BJ (cell line): ENCODE measurements around the gene XKR3. TPM values are rescaled to one million over a fixed set of nuclear protein-coding genes. Genes with fewer than 3 reads are reported as not detected.
"Not testable (repeated sequence)": the region's sequence is repeated elsewhere in the genome, so short reads cannot be mapped to it uniquely, and the experiment has no call there.

Experiments used
- CTCF ChIA-PET: fragments of 350-600 bp; formaldehyde crosslinking; extraction: SDS; loops from one replicate; lab custom pipeline; 2021; ENCODE audit warnings: antibody characterized with exemption, inconsistent platforms; lab: Yijun Ruan, JAX
- POLR2A ChIA-PET: fragments of 300-600 bp; sonication (Branson Sonifier 250); formaldehyde crosslinking; extraction: SDS; loops from one replicate; lab custom pipeline; 2021; ENCODE audit warnings: antibody characterized with exemption; lab: Charles Lee
- DNase-seq: peaks from one replicate; pipeline ENCODE4 v3.0.0-alpha.2; 2011; ENCODE audit warnings: low read depth
- H3K27me3 ChIP-seq: 2 replicates; pipeline ENCODE4 v1.6.0; 2011; ENCODE audit warnings: low read length; ENCODE audit not compliant: control insufficient read depth, insufficient read depth
- H3K36me3 ChIP-seq: 2 replicates; pipeline ENCODE4 v1.5.1; 2011; ENCODE audit warnings: low read length; ENCODE audit not compliant: control insufficient read depth, insufficient read depth
- H3K4me3 ChIP-seq: 2 replicates; pipeline ENCODE4 v1.5.1; 2011; ENCODE audit warnings: low read depth, mild to moderate bottlenecking, control low read depth, low read length
- CTCF ChIP-seq: IDR thresholded peaks from 2 replicates; pipeline ENCODE4 v1.5.1; 2011; ENCODE audit warnings: low read depth, mild to moderate bottlenecking, control low read depth, inconsistent platforms, low read length, moderate library complexity; ENCODE audit not compliant: insufficient read depth
- polyA plus RNA-seq: library from polyadenylated mRNA; depleted of rRNA; stranded (reverse); fragments of >200 nt; gene quantifications from 2 replicates; pipeline ENCODE4 v1.2.3, GENCODE V29; 2011

The XKR3 gene
- polyA plus RNA-seq, 1 experiment: not detected

- Histone ChIP-seq H3K4me3 (no peak overlapping the region), H3K27me3 (no peaks in the 10 kb centered on the region), H3K36me3 (no peaks in the 10 kb centered on the region)
- ChIA-PET CTCF (no interaction called here), POLR2A (no interaction called here)
- no peak for DNase-seq
- TF ChIP-seq CTCF: no peak
These were observed 49.1 kb downstream of the XKR3 start for GRCh38 chr22:16776080-16776479.

GRCh38 chr22:16774911-16775500 is 50.2 kb downstream of the XKR3 start:
- no peak for DNase-seq
- Histone ChIP-seq H3K4me3 (no peak overlapping the region), H3K27me3 (no peaks in the 10 kb centered on the region), H3K36me3 (no peaks in the 10 kb centered on the region)
- POLR2A ChIA-PET: no interaction called here
- CTCF ChIA-PET: no interaction called here
- no peak for TF ChIP-seq CTCF

GRCh38 chr22:16771569-16771968 is 53.6 kb downstream of the XKR3 start:
- POLR2A ChIA-PET, H3K36me3 ChIP-seq, CTCF ChIA-PET, H3K4me3 ChIP-seq, DNase-seq, H3K27me3 ChIP-seq: not testable (repeated sequence)

GRCh38 chr22:16767927-16768326 is 57.3 kb downstream of the XKR3 start:
- H3K27me3 ChIP-seq, CTCF ChIA-PET, H3K4me3 ChIP-seq, DNase-seq, POLR2A ChIA-PET, H3K36me3 ChIP-seq: not testable (repeated sequence)

- POLR2A ChIA-PET, H3K4me3 ChIP-seq, DNase-seq, CTCF ChIA-PET, H3K36me3 ChIP-seq, H3K27me3 ChIP-seq: not testable (repeated sequence)
These were observed 63.0 kb downstream of the XKR3 start for GRCh38 chr22:16762224-16762623.

- CTCF ChIA-PET, POLR2A ChIA-PET, H3K4me3 ChIP-seq, H3K36me3 ChIP-seq, DNase-seq, H3K27me3 ChIP-seq: not testable (repeated sequence)
These were observed 64.8 kb downstream of the XKR3 start for GRCh38 chr22:16760416-16760815.

GRCh38 chr22:16749282-16749681 is 75.9 kb downstream of the XKR3 start:
- CTCF ChIA-PET, H3K27me3 ChIP-seq, DNase-seq, H3K36me3 ChIP-seq, POLR2A ChIA-PET, H3K4me3 ChIP-seq: not testable (repeated sequence)

- DNase-seq, H3K27me3 ChIP-seq, H3K4me3 ChIP-seq, POLR2A ChIA-PET, CTCF ChIA-PET, H3K36me3 ChIP-seq: not testable (repeated sequence)
These were observed 76.9 kb downstream of the XKR3 start for GRCh38 chr22:16748160-16748929.

- CTCF ChIA-PET, DNase-seq: not testable (repeated sequence)
These were observed 77.7 kb downstream of the XKR3 start for GRCh38 chr22:16747266-16748159.

GRCh38 chr22:16734271-16734670 is 90.9 kb downstream of the XKR3 start:
- DNase-seq, CTCF ChIA-PET, H3K36me3 ChIP-seq, H3K27me3 ChIP-seq, POLR2A ChIA-PET, H3K4me3 ChIP-seq: not testable (repeated sequence)

More at GRCh38 chr22:16747266-16748159, 77.7 kb downstream of the XKR3 start:
- POLR2A ChIA-PET, H3K36me3 ChIP-seq, H3K4me3 ChIP-seq, H3K27me3 ChIP-seq: not testable (repeated sequence)
